NCI-H1436 (cell line): ENCODE measurements around the gene ESR1.
"Not testable (repeated sequence)": the region's sequence is repeated elsewhere in the genome, so short reads cannot be mapped to it uniquely, and the experiment has no call there.

ENCODE experiments used
- DNase-seq: peaks from one replicate; lab custom pipeline; 2025; lab: John Stamatoyannopoulos, UW

ESR1 gene

DNA sequence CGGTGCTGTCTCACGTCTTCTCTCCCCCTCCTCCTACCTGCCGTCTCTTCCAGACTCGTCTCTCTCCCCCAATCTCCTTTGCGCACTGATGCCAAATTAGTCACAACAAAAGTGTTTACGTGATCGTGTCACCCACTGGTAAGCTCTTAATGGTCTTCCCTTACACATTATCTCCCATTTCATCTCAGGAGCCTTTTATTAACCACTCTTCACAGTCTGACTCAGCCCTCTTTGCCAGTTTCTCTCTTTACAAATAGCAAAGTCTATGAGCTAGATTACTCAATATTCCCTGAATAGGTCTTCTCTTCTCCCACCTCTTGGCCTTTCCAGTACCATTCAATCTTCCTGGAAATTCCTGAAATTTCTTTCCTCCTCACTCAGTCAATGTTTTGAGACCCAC is 247.0 kb downstream of the ESR1 start:
- no peak for DNase-seq

DNA sequence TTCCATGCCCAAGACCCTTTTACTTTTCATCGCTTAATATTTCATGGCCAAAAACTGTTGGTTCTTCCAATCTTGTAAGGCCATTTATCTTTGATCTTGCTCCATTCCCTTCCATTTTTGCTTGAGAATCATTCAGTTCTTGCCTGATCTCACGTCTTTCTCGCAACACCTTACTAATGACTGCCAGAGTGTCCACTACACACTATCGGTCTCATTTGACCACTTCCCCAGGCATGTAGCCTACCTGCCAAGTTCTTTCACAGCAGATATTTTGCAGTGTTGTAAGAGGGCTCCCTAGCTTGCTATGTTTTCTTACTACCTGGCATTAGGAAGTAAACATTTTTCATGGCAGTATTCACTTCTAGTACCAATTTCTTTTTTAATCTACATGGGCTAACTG is 248.0 kb downstream of the ESR1 start:
- DNase-seq: no peak

DNA sequence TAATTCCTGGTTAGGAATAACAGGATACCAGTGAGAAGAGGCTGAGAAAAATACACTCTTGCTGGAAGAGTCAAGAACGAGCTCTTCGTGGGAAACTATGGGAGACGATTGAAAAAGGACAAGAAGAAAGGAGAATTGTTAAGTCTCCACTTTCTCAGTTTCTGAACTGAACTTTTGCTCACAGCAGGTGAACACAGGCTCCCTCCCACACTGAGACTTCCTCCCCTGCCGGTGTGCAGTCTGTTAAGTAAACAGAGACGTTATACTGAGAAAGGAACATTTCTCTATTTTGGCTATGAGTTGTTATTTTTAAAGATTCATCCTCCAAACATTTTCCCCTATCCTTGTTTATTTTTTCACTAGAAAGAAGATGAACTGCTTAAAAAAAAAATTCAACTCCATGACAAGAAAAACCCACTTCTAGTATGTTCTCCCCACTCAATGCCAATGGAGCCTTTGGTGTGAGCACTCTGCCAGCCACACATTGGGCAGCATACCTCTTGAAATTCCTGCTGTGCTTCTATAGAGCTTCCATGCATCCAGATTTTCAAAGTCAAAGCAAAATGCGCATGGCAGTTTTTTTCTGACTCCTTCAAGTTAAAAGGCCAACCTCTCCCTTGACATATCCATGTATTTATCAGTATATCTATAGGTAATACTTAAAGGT is 250.5 kb downstream of the ESR1 start:
- DNase-seq: no peak

DNA sequence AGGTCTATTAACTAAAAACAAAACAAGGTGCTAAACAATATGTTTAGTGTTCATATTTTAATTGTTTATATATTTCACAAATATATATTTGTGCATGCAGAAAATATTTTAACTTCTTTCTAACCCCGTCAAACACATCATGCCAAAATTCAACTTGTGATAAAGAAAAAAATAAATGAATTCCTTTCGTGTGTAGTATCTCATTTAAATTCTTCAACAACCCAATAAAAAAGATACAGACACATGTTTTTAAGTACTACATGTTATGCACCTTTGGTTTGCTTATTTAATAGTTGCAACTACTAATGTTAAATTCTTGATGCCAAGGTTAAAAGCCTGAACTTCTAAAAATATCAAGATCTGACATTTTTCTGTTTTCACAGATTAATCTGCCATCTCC is 252.4 kb downstream of the ESR1 start:
- DNase-seq: no peak

DNA sequence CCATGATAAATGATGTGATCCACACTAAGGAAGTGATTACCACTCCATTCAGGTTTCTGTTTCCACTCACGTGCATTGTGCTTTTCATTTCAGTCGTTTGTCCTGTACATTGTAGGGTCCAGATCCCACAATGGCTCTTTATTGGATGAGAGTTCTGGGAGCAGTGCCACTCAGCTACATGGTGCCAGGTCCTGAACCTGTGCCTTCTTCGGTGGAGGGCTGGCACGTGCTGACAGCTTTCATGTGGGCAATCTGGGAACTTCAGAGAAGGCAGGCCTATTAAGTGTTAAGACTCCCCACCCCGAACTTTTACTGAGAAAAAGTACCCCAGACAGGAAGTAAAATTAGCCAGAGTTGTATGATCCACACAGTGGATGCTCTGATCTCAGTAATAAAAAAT is 255.0 kb downstream of the ESR1 start:
- DNase-seq: no peak

DNA sequence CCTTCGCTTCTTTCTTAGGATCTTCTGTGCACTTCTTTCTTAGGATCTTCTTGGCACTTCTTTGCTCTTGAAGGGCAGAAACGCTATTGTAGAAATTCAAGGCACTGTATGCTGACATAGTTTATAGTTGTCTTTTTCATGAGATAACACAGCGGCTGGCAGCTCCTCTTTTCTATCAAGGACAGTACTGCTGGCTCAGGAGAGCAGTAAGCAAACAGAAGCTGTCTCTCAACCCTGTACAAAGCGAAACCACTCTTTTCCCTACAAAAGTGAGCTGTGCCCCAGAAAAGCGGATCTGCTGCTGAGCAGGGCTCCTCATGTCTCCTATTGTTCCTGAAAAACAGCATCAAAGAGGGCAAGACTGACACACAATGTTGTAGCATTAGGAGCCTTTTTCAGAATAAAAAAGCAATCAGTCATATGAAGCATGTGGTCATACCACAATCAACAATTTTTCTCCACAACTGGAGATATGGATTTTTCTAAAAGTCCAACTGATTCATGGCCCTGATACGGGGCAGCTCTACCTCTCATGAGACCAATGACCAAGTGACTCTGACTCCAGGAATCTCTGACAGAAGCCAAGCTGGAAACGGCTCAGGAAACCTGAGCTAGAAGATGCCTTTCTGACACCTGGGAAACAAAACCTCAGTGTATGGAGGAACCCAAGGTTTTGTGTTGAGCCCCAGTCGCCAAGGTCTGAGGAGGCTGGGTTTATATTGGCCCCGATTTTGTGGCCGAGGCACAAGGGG is 255.9 kb downstream of the ESR1 start:
- no peak for DNase-seq

DNA sequence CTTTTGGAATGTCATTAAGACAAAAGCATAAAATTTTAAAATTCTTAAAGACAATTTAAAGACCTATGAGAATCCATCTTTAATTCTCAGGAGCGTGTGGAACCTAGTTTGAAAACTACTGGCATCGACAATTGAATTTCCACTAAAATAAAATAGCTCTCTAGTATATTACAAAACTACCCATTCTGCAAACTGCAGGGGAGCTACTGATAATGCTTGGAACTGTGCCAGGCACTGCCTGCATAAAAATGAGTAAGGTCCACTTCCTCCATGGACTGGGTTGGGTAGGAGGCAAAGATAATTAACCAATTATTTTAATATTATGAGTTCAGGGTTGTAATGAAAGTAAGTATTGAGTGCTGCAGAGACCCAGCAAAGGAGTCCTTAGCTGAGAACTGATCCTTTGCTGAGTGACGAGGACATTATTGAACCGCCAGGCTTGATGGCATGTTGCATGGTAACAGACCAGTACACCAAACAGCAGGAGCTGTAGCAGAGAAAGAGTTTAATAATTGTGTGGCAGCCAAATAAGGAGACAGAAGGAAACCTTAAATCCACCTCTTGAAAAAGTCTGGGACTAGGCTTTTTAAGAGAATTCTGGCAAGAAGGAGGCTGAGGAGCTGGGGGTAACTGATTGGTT is 261.3 kb downstream of the ESR1 start:
- no peak for DNase-seq

DNA sequence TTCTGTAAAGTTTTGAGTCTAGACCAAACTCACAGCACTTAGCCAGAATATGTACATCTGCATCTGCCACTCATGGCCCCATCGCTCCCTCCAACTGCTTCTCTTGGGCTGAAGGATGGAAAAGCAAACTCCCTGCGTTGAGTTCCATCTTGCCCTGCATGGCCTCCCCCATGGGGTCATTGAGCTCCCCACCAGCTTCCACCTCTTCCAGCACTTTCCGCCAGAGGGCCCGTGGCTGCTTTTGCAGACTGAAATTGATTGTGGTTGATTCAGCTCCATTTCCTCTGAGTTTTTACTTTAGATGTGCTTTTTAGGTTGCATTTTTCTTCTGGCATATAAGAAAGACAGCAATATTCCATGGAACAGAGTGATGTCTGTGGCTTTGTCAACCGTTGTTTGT is 263.1 kb downstream of the ESR1 start:
- DNase-seq: no peak

DNA sequence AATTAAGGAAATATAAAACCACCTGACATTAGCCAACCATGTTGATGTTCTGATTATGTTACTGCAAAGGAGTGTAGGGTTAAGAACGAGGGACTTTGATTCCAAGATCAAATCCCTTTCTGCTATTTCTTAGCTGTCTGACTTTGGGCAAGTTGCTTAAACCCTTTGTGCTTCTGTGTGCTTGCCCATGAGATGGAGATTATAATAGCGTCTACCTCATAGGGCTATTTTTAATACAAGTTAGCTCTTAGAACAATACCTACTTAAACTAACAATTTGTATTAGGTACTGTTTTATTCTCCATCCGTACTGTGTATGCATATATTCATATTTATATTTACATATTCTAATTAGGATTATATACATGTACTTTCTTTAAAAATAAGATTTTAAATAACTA is 263.8 kb downstream of the ESR1 start:
- DNase-seq: no peak

DNA sequence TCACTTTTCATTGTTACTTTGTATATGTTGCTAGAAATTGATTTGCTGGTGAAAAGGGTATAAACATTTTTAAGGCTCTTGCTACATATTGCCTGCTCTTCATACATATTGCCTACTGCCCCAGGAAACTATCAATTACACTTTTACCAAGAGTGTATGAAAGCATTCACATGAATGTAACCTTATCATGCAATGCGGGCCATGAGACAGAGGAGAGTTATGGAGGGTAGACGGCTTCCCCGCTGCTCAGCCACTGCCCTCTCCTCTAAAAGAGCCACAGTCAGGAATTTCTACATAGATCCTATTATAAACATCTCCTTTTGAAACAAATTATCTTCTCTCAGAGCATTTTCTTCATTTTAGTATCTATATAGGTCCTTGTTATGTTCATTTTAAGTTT is 264.4 kb downstream of the ESR1 start:
- no peak for DNase-seq

DNA sequence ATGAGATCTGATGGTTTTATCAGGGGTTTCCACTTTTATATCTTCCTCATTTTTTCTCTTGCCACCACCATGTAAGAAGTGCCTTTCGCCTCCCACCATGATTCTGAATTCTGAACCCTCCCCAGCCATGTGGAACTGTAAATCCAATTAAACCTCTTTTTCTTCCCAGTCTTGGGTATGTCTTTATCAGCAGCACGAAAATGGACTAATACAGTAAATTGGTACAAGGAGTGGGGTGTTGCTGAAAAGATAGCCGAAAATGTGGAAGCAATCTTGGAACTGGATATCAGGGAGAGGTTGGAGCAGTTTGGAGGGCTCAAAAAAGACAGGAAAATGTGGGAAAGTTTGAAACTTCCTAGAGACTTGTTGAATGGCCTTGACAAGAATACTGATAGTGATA is 268.8 kb downstream of the ESR1 start:
- not testable (repeated sequence) for DNase-seq

DNA sequence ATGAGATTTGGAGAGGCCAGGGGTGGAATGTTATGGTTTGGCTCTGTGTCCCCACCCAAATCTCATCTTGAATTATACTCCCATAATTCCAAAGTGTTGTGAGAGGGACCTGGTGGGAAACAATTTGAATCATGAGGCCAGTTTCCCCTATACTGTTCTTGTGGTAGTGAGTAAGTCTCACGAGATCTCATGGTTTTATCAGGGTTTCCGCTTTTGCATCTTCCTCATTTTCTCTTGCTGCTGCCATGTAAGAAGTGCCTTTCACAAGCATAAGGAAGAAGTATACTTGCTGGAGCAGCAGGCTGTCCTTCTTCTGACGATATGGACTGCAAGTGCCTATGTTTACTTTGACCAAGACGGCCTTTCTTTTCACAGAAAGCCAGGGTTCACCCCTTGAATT is 270.5 kb downstream of the ESR1 start:
- DNase-seq: no peak

DNA sequence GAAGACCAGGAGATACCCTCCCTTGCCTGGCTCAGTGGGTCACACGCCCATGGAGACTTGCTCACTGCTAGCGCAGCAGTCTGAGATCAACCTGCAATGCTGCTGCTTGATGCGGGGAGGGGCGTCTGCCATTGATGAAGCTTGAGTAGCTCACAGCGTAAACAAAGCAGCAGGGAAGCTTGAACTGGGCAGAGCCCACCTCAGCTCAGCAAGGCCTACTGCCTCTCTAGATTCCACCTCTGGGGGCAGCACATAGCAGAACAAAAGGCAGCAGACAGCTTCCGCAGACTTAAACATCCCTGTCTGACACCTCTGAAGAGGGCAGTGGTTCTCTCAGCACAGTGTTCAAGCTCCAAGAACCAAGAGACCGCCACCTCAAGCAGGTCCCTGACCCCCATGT is 271.3 kb downstream of the ESR1 start:
- no peak for DNase-seq

DNA sequence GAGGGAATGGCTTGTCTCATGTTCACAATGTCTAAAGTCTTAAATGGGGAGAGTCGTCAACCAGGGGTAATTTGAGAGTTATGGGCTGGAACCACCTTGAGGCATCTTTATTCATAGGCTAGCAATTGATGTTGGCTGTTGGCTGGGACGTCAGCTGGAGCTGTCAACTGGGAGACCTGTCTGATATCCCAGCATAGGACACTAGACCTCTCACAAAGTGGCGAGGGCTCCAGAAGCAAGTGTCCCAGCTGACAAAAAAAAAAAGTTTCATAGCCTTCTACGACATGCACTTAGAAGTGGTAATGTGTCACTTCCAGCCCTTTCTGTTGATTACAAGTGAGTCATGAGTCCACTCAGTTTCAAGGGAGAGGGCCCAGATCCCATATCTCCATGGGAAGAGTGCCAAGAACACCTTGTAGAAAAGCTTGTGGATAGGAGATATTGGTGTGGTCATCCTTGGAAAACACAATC is 278.0 kb downstream of the ESR1 start:
- no peak for DNase-seq

DNA sequence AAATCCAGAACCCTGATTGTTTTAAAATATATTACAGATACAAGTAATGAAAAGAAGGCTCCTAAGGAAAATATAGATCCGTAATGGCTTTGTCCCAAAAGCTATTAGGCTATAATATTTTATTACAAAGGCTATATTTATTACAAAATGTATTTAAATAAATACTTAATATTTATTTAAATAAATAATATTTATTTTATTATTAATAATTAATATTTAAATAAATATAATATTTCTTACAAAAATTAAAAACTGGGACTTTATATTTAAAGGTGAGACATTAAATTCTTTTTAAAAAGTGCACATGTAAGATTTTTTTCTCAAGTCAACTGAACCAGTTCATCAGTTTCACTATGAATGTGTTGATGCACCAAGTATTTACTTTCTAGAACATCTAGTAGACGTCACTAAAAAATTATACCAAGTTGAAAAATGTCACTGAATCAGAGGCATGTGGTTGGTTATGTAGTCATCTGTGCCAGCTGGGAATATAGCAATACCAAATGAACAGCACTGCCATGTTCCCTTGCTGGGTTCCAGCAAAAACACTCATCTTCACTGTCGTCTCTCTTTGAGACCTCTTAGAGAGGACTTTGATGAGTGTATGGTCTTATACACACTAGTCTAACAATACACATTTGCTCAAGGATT is 278.9 kb downstream of the ESR1 start:
- no peak for DNase-seq

DNA sequence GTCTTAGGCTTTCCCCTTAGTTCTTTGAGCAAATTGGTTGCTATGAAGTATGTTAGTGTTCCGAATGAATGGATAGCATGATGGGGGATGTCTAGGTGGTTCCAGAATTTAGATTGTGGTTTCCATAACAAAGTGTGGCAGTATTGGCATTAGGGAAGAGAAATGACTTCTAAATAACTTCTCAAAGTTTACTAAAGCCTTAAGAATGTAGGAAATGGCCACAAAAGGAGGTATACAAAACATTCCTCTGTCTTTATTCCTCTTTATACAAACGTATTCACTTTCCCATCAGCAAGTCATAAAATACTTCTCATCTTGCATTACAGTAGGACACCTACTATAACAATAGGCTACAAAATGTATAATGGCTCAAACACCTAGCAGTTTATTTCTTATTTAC is 279.6 kb downstream of the ESR1 start:
- DNase-seq: no peak

DNA sequence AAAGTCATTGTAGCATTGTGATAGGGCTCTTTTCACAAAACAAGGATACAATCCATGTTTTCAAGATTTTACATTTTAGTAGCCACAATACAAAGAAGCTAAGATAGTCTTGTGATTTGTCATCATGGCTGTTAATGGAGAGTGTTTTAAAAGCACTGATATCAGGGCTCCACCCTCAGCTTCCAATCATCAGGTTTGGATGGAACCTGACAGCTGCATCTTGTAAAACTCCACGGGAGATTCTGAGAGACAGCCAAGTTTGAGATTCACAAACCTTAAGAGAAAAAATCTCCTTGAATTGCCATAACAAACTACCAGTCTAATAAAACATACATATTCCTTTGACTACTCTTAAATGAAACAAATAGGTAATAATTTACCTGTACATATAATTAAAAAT is 280.2 kb downstream of the ESR1 start:
- DNase-seq: no peak

DNA sequence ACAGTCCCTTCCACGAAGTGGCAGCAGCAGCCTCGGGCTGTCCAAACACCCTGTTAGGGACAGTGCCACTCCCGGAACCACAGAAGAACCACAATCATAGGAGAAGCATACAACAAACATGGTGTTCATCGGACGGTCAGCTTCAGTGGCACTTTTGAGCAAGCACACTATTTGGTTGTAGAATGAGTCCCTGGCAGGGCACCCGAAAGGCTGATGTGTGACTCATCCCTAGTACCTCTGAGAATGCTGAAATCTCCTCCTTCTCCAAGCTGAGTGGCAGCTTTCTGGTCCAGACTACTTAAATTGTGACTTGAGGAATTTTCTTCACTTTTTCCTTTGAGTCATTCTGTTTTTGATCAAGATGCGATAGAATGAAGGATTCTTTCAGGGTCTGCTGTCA is 282.5 kb downstream of the ESR1 start:
- no peak for DNase-seq

DNA sequence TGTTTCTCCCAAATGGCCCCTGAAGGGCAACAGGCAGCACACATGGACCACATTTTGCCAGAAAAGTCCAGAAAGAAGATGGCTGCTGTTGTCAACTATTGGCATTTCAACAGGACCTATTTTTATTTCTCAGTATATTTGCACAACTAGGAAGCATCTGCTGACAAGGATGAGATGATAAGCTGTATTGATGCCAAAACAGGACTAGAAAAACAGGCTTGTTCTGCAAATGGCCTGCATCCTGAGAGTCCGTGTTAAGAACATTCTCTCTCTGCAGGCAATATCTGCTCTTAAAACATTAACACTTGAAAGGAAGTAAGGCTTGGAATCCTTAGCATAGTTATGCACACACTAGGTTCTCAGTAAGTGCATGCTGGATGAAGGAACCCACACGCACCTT is 283.7 kb downstream of the ESR1 start:
- no peak for DNase-seq

DNA sequence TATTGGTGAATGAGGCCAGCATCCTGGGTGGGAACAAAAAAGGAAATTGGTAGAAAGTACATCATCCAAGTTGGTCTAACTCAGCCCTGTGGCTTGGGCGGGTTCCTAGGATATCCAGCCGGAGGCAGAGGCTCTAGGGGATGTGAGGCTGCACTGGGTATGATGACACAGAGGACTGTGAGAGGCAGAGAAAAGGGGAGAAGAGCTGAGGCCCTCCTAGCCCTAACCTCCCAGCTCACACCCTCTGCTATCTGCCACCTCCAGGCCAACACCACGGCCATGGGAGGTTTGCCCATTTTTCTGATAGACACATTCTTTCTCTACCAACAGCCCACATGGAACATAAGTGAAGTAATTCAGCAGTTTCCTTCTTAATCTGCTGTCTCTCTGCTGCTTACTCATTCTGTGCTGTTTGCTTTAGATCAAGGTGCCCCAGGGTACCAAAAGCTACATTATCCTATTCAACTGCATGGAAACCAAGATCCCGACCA is 284.4 kb downstream of the ESR1 start:
- DNase-seq: no peak

DNA sequence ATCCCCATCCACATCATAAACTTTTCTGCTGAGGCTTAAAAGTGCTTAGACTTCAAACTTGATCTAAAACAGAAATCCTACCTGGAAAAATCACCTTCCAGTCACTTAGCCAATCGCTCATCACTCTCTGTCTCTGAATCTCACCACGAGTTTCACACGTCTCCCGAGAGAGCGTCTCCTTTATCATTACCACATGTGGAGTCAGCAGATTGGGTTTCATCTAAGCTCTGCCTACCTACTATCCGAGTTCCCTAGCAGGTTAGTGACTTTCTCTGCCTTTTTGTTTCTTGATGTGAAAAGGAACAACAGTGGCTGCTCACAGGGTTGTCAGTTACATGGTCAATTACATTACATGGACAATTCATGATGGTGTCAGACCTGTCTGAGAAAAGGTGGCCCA is 286.2 kb downstream of the ESR1 start:
- DNase-seq: no peak

DNA sequence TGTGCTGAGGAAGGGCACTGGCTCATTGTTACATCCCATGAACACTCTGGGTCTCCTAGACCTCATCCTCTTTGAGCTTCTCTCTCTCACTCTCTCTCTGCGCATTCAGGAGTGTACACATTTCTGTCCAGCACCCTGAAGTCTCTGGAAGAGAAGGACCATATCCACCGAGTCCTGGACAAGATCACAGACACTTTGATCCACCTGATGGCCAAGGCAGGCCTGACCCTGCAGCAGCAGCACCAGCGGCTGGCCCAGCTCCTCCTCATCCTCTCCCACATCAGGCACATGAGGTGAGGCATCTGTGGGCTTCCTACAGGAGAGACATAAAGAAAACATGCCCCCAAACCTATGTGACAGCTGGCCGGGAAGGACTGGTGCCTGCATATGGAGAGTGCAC is 286.8 kb downstream of the ESR1 start:
- DNase-seq: no peak
